ENCODE data around the gene GAPVD1. TPM values are rescaled to one million over a fixed set of nuclear protein-coding genes. Genes with fewer than 3 reads are reported as not detected.

The GAPVD1 gene
- total RNA-seq, 1 experiment from 2014 or later = 70.3 TPM

GRCh38 chr9:125268394-125269013 lies 6.9 kb downstream of the GAPVD1 start:
- TF ChIP-seq, protein P1, sequence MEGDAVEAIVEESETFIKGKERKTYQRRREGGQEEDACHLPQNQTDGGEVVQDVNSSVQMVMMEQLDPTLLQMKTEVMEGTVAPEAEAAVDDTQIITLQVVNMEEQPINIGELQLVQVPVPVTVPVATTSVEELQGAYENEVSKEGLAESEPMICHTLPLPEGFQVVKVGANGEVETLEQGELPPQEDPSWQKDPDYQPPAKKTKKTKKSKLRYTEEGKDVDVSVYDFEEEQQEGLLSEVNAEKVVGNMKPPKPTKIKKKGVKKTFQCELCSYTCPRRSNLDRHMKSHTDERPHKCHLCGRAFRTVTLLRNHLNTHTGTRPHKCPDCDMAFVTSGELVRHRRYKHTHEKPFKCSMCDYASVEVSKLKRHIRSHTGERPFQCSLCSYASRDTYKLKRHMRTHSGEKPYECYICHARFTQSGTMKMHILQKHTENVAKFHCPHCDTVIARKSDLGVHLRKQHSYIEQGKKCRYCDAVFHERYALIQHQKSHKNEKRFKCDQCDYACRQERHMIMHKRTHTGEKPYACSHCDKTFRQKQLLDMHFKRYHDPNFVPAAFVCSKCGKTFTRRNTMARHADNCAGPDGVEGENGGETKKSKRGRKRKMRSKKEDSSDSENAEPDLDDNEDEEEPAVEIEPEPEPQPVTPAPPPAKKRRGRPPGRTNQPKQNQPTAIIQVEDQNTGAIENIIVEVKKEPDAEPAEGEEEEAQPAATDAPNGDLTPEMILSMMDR (conservative IDR thresholded peaks at IDR 0.05) = no peak
- TF ChIP-seq EZH2 (IDR thresholded peaks at IDR 0.05; ENCODE audit: low read depth) = no peak
- POLR2A ChIA-PET (ENCODE audit: unreplicated experiment) = no interaction called here
- intact Hi-C loops (cut with micrococcal nuclease; ENCODE audit: unreplicated experiment) = no loop called here
- peaks cover 13% of the 10 kb centered on the region for H3K36me3 ChIP-seq (ENCODE audit: low read depth)
- no peak overlapping the region for H3K4me2 ChIP-seq
- H3K4me3 ChIP-seq = no peak overlapping the region
- H3K4me1 ChIP-seq (replicated peaks; ENCODE audit: insufficient read depth) = peaks cover 20% of the 10 kb centered on the region
- no peak for DNase-seq
- no peaks in the 10 kb centered on the region for H3K9me2 ChIP-seq (ENCODE audit: insufficient read depth)
- BruUV-seq (replicated peaks) = no TSS peak
- no peaks in the 10 kb centered on the region for H3K9me3 ChIP-seq (ENCODE audit: insufficient read depth, low read depth)
- H2AFZ ChIP-seq = no peak overlapping the region
- H3K27ac ChIP-seq = no peak overlapping the region
- H3F3A ChIP-seq (ENCODE audit: insufficient read depth, low read depth) = peaks cover 20% of the 10 kb centered on the region
- CTCF ChIA-PET = no interaction called here
- H3K27me3 ChIP-seq (ENCODE audit: insufficient read depth, low read depth) = no peaks in the 10 kb centered on the region
- peaks cover 77% of the 10 kb centered on the region for H3K79me2 ChIP-seq (ENCODE audit: low read depth)
- peaks cover 15% of the 10 kb centered on the region for H4K20me1 ChIP-seq (ENCODE audit: insufficient read depth)

- Histone ChIP-seq H4K20me1 (ENCODE audit: insufficient read depth) (peaks cover 15% of the 10 kb centered on the region), H3K4me3 (no peak overlapping the region), H3K27ac (no peak overlapping the region), H3K36me3 (ENCODE audit: low read depth) (peaks cover 8% of the 10 kb centered on the region; the same call in 1 of the 2 replicates), H3K9me2 (ENCODE audit: insufficient read depth) (no peaks in the 10 kb centered on the region), H3F3A (ENCODE audit: insufficient read depth, low read depth) (peaks cover 21% of the 10 kb centered on the region), H2AFZ (no peak overlapping the region), H3K27me3 (ENCODE audit: insufficient read depth, low read depth) (no peaks in the 10 kb centered on the region), H3K4me2 (no peak overlapping the region), H3K9me3 (ENCODE audit: insufficient read depth, low read depth) (no peaks in the 10 kb centered on the region), H3K4me1 (replicated peaks; ENCODE audit: insufficient read depth) (peaks cover 24% of the 10 kb centered on the region), H3K79me2 (ENCODE audit: low read depth) (peaks cover 76% of the 10 kb centered on the region)
- intact Hi-C loops (cut with micrococcal nuclease; ENCODE audit: unreplicated experiment) = no loop called here
- no peak for DNase-seq
- CTCF ChIA-PET = no interaction called here
- POLR2A ChIA-PET (ENCODE audit: unreplicated experiment) = interaction anchor here (0.6 kb wide), 1 partner anchor 32 kb away, joined by 11 read pairs; no protein-coding TSS in a partner anchor
- no TSS peak for BruUV-seq (replicated peaks)
- TF ChIP-seq, protein P1 (conservative IDR thresholded peaks at IDR 0.05) = no peak
- no peak for TF ChIP-seq EZH2 (IDR thresholded peaks at IDR 0.05; ENCODE audit: low read depth)
These were observed 7.4 kb downstream of the GAPVD1 start for GRCh38 chr9:125269014-125269397.

GRCh38 chr9:125271081-125271480 lies 9.5 kb downstream of the GAPVD1 start:
- H3K4me3 ChIP-seq = no peak overlapping the region
- POLR2A ChIA-PET (ENCODE audit: unreplicated experiment) = no interaction called here

More at GRCh38 chr9:125271081-125271480, 9.5 kb downstream of the GAPVD1 start:
- H3K9me2 ChIP-seq (ENCODE audit: insufficient read depth) = no peaks in the 10 kb centered on the region
- peaks cover 81% of the 10 kb centered on the region for H3K79me2 ChIP-seq (ENCODE audit: low read depth)
- CTCF ChIA-PET = no interaction called here
- TF ChIP-seq EZH2 (IDR thresholded peaks at IDR 0.05; ENCODE audit: low read depth) = no peak
- TF ChIP-seq, protein P1 (conservative IDR thresholded peaks at IDR 0.05) = no peak
- peaks cover 21% of the 10 kb centered on the region for H3F3A ChIP-seq (ENCODE audit: insufficient read depth, low read depth)
- H4K20me1 ChIP-seq (ENCODE audit: insufficient read depth) = peaks cover 24% of the 10 kb centered on the region
- H3K4me2 ChIP-seq = no peak overlapping the region
- peaks cover 25% of the 10 kb centered on the region for H3K4me1 ChIP-seq (replicated peaks; ENCODE audit: insufficient read depth)
- H2AFZ ChIP-seq = no peak overlapping the region
- peaks cover 8% of the 10 kb centered on the region; the same call in 1 of the 2 replicates for H3K36me3 ChIP-seq (ENCODE audit: low read depth)
- H3K9me3 ChIP-seq (ENCODE audit: insufficient read depth, low read depth) = no peaks in the 10 kb centered on the region
- DNase-seq = no peak
- no TSS peak for BruUV-seq (replicated peaks)
- intact Hi-C loops (cut with micrococcal nuclease; ENCODE audit: unreplicated experiment) = no loop called here
- H3K27me3 ChIP-seq (ENCODE audit: insufficient read depth, low read depth) = no peaks in the 10 kb centered on the region
- H3K27ac ChIP-seq = no peak overlapping the region; the same call in 1 of the 2 replicates
